CD4-positive, alpha-beta T cell treated with Interleukin-10 for 1 hour (primary cell): ENCODE data around the gene HELB.

ENCODE experiments used
- DNase-seq: peaks from one replicate; pipeline ENCODE4 v3.0.0-alpha.2; 2020

The HELB gene

GRCh38 chr12:66301944-66302826 lies at the start of gene HELB:
TSS of gene HELB (plus strand) at chr12:66302493. CDS start at chr12:66302604, 111 bp downstream.
- peak; percentile 97 for DNase-seq

- no peak for DNase-seq
Measured at GRCh38 chr12:66252771-66253170, 49.5 kb upstream of the HELB start.

GRCh38 chr12:66255737-66256136 lies 46.6 kb upstream of the HELB start:
- no peak for DNase-seq

- no peak for DNase-seq
Measured at GRCh38 chr12:66258011-66258410, 44.3 kb upstream of the HELB start.

GRCh38 chr12:66262737-66263136 lies 39.6 kb upstream of the HELB start:
- DNase-seq: no peak

DNA sequence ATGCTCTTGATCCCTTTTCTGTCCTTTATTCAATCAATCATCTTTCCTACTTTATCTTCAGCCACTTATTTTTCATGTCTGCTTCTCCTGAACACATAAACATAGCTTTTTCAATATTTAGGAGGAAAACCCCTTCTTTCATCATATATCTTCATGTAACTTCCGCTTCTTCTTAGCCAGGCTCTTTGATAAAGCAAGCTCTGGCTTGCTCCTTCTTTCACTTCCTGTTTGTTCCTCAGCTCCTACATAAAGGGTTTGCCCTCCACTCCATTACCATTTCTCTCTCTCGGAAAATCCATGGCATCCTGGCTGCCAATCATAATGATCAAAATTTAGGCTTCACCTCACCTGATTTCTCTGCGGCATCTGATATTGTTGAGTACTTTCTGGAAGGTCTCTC lies 33.7 kb upstream of the HELB start:
- DNase-seq: no peak

- no peak for DNase-seq
Measured at GRCh38 chr12:66269142-66269541, 33.2 kb upstream of the HELB start.

DNA sequence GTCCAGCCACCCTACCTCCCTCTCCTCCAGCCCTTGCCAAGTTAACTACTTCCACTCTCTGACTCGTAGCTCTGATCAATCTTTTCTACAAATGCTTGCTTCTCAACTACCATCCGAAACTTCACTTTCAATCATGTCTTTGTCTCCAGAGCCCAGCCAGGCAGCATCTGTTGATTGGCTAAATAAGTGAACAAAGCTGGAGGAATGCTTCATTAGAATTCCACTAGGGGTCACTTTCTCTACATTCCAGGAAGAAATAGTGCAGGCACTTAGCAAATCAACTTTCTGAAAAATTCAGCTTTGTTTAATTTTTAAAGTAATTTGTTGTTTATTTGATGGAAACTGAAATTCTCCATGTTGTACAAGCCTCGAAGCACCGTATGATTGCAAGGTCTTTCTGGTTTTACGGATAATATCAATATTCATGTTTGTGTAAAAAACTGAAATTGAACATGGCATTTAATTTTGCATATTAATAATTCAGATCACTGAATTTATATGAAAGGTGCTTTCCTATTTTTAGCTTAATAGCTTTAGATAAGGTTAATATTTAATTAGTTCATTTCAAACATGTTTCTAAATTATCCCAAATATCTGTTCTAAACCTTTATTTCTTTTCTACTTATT lies 32.4 kb upstream of the HELB start:
- DNase-seq: peak; percentile 69

- DNase-seq: no peak
Measured at GRCh38 chr12:66270613-66271012, 31.7 kb upstream of the HELB start.

GRCh38 chr12:66272650-66273049 lies 29.6 kb upstream of the HELB start:
- no peak for DNase-seq

DNA sequence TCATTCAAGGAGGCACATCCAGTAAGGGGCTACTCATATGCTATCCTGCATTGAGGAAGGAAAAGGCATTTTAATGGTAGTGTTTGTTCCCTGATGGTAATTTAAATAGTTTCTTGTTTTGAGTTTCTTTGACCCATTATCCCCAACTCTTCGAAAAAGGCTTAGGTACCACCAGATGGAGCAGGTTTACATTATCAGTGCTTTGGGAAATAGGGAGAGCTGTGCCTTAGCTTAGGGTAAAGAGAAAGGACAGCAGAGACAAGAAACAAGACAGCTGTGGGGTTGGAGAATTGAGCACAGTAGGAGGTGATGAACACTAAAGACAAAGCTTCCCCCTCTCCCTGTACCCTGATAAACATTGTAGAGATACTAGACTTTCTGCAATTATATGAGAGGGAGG lies 29.1 kb upstream of the HELB start:
- no peak for DNase-seq

GRCh38 chr12:66275040-66275439 lies 27.3 kb upstream of the HELB start:
- DNase-seq: no peak

DNA sequence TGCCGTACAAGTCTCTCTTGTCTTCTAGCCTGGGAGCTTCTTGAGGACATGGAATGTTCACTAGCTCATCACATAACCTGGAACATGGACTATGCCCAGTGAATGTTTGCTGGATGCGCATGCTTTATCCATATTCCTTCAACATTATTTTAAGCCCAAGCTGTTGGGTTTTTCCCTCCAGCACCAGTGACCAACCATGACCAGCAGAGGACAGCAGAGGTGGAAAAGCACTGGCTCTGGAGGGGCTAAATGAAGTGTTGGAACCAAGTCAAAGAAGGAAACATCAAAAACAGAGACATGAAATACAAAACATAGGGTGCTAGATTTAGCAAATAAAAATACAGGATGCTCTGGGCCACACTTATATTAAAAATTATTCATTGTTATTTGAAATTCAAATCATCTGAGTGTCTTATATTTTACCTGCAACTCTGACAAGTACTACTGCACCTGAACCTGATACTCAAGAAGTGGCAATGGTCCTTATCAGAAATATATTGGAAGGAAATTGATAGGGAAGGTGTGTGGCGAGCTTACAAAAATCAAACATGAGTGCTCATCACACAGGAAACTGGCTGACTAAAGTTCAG lies 23.1 kb upstream of the HELB start:
- DNase-seq: peak; percentile 67

- no peak for DNase-seq
Measured at GRCh38 chr12:66280561-66280960, 21.7 kb upstream of the HELB start.

DNA sequence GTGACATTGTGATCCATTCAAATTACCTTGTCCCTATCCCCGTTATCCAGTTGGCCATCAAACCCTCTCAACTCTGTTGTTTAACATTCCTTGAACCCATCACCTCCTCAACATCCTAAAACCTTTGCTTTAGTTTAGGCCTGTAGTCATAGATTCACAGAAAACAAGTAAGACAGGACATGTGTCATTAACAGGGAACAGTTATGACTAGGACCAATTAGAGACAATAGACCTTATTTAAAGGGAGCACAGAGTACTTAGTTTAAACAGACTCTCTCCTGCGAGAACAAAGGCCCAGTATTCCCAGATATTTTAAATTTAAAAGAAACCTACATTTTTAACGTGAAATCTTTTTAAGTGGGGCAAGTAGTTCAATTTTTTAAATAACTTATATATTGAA lies 20.0 kb upstream of the HELB start:
- no peak for DNase-seq

GRCh38 chr12:66287275-66287674 lies 15.0 kb upstream of the HELB start:
- no peak for DNase-seq

DNA sequence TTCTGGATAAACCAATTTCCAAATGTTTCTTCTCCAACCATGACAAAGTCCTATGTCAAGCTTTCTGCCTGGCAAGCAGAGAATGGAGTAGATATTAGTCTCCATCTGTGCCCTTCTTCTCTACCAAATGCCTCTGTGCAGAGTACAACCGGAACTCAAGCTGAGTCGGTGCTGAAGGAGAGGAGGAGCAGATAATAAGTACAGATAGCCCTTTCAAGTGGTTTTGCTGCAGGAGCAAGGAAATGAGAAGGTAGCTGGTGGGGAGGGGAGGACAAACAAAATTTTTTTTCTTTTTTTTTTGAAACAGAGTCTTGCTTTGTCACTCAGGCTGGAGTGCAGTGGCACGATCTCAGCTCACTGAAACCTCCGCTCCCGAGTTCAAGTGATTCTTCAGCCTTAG lies 14.2 kb upstream of the HELB start:
- peak; percentile 83 for DNase-seq

DNA sequence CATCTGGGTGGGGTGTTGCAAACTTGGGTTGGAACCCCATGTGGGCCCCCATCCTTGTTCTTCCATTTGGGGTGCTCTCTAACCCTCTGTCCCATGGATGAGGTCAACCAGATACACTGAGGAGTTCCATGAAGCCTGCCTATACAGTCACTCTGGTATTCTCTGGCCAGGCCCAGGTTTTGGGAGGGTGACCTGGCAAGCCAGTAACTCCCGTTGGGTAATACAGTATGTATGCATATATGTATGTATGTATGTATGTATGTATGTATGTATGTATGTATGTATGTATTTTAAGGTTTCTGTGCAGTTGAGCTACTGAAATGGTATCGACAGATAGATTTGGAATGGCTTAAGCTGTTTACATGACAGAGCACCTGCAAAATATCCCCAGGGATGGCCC lies 12.8 kb upstream of the HELB start:
- no peak for DNase-seq

DNA sequence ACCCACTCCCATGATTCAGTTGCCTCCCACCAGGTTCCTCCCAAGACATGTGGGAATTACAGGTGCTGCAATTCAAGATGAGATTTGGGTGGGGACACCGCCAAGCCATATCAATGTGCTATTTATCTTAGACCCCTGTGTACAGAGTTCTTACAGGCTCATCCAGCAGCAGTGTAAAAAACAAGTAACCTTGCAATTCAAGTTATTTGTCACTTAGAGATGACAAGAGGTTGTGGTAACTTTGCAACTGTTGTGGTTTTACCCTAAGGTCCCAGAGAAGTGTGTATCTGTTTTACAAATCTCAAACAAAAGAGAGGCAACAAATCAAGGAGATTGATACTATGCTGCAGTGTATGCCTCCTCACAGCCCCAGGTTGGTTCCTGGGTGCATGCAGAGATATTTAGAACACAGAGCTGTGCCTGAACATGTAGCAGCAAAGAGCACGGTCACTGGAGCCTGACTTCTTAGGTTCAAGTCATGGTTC lies 11.5 kb upstream of the HELB start:
- DNase-seq: peak; percentile 52

- no peak for DNase-seq
Measured at GRCh38 chr12:66296176-66296683, 6.1 kb upstream of the HELB start.

GRCh38 chr12:66297080-66297479 lies 5.2 kb upstream of the HELB start:
- no peak for DNase-seq

DNA sequence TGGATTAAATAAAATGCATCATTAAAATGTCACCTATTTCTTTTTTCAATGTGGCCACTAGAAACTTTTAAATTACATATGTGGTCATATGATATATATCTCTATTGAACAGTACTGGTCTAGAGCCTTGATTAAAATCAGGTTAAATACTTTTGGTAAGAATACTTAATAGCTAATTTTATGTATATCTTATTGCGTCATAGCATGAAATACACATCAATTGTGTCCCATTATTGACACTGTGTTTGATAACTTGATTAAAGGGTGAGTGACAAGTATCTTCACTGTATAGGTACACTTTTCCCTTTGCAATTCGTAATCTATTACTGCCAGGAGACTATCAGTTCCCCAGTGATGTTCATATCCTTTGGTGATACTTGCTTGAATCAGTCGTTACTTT lies 4.4 kb upstream of the HELB start:
- DNase-seq: no peak

DNA sequence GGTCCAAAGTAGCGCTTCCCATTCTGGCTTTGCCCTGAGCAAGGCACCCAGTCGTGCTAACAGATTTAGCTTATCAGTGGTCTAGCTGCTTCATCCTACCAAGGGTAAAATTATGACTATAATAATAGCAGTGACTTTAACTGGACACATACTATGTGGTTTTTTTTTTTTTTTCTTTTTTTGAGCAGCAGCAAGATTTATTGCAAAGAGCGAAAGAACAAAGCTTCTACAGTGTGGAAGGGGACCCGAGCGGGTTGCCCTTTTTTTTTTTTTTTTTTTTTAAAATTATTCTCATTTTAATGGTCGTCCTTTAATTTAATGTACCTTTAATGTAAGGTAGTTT lies 505 bp downstream of the HELB start:
- no peak for DNase-seq

DNA sequence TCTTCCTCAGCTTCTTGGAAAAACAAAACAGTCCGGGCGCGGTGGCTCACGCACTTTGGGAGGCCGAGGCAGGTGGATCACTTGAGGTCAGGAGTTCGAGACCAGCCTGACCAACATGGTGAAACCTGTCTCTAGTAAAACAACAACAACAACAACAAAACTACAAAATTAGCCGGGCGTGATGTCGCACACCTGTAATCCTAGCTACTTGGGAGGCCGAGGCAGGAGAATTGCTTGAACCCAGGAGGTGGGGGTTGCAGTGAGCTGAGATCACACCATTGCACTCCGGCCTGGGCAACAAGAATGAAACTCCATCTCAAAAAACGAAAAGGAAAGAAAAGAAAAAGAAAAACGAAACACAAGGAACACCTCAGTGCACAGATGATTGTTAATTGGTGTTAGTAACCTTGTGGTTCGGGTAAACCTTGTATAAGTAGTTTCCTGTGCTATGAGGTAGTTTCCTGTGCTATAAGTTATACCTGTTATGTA lies 1.1 kb downstream of the HELB start:
- DNase-seq: peak; percentile 70
